ENCODE results near the gene TRIM2. TPM values are rescaled to one million over a fixed set of nuclear protein-coding genes. Genes with fewer than 3 reads are reported as not detected.
A peak's percentile ranks its signal among the peaks of the same experiment; 100 is the strongest.

Gene TRIM2
- total RNA-seq, 1 donor from 2014 or later = 51.8 TPM

GRCh38 chr4:153333874-153334273 is 129.6 kb downstream of the TRIM2 start:
- H3K36me3 Mint-ChIP-seq (ENCODE audit: low read depth, unreplicated experiment) = peaks cover 5% of the 10 kb centered on the region
- no peak overlapping the region for H3K27ac Mint-ChIP-seq (ENCODE audit: unreplicated experiment)
- Histone ChIP-seq H3K4me1 (ENCODE audit: insufficient read depth, low read length) (no peaks in the 10 kb centered on the region), H3K4me2 (ENCODE audit: low read length) (no peak overlapping the region), H3K27ac (ENCODE audit: low read depth, low read length) (no peak overlapping the region), H3K27me3 (ENCODE audit: insufficient read depth, low read length) (no peaks in the 10 kb centered on the region), H3K9me3 (ENCODE audit: insufficient read depth, low read depth, low read length) (no peaks in the 10 kb centered on the region), H2AFZ (ENCODE audit: low read depth, low read length) (no peak overlapping the region), H3K9ac (ENCODE audit: low read length) (no peak overlapping the region), H3K79me2 (ENCODE audit: insufficient read depth, low read length) (no peaks in the 10 kb centered on the region), H4K20me1 (ENCODE audit: insufficient read depth, low read length) (no peaks in the 10 kb centered on the region), H3K4me3 (ENCODE audit: insufficient read depth, low read depth, low read length) (no peak overlapping the region), H3K36me3 (ENCODE audit: insufficient read depth, low read length) (no peaks in the 10 kb centered on the region)
- no peaks in the 10 kb centered on the region for H3K9me3 Mint-ChIP-seq (ENCODE audit: unreplicated experiment)
- DNase-seq (ENCODE audit: low read depth) (no peak), FAIRE-seq (no peak)
- no peaks in the 10 kb centered on the region for H3K4me1 Mint-ChIP-seq (ENCODE audit: low read depth, unreplicated experiment)
- H3K4me3 Mint-ChIP-seq (ENCODE audit: unreplicated experiment) = no peak overlapping the region
- H3K27me3 Mint-ChIP-seq (ENCODE audit: low read depth, unreplicated experiment) = no peaks in the 10 kb centered on the region
- no peak for TF ChIP-seq CTCF (IDR thresholded peaks at IDR 0.05; ENCODE audit: insufficient read depth, low read depth, low read length)
- no peak for TF ChIP-seq EZH2 (IDR thresholded peaks at IDR 0.05; ENCODE audit: insufficient read depth, low read length)

GRCh38 chr4:153335665-153336064 is 131.4 kb downstream of the TRIM2 start:
- Histone ChIP-seq H3K9ac (ENCODE audit: low read length) (no peak overlapping the region), H3K4me3 (ENCODE audit: insufficient read depth, low read depth, low read length) (no peak overlapping the region), H4K20me1 (ENCODE audit: insufficient read depth, low read length) (no peaks in the 10 kb centered on the region), H3K27ac (ENCODE audit: low read depth, low read length) (no peak overlapping the region), H3K27me3 (ENCODE audit: insufficient read depth, low read length) (no peaks in the 10 kb centered on the region), H3K9me3 (ENCODE audit: insufficient read depth, low read depth, low read length) (no peaks in the 10 kb centered on the region), H3K79me2 (ENCODE audit: insufficient read depth, low read length) (no peaks in the 10 kb centered on the region), H3K4me2 (ENCODE audit: low read length) (peak overlapping the region; percentile 23), H3K4me1 (ENCODE audit: insufficient read depth, low read length) (no peaks in the 10 kb centered on the region), H2AFZ (ENCODE audit: low read depth, low read length) (no peak overlapping the region), H3K36me3 (ENCODE audit: insufficient read depth, low read length) (no peaks in the 10 kb centered on the region)
- no peaks in the 10 kb centered on the region for H3K27me3 Mint-ChIP-seq (ENCODE audit: low read depth, unreplicated experiment)
- no peak overlapping the region for H3K27ac Mint-ChIP-seq (ENCODE audit: unreplicated experiment)
- peaks cover 2% of the 10 kb centered on the region for H3K36me3 Mint-ChIP-seq (ENCODE audit: low read depth, unreplicated experiment)
- H3K9me3 Mint-ChIP-seq (ENCODE audit: unreplicated experiment) = no peaks in the 10 kb centered on the region
- no peak for TF ChIP-seq CTCF (IDR thresholded peaks at IDR 0.05; ENCODE audit: insufficient read depth, low read depth, low read length)
- no peak for TF ChIP-seq EZH2 (IDR thresholded peaks at IDR 0.05; ENCODE audit: insufficient read depth, low read length)
- no peak overlapping the region for H3K4me3 Mint-ChIP-seq (ENCODE audit: unreplicated experiment)
- no peaks in the 10 kb centered on the region for H3K4me1 Mint-ChIP-seq (ENCODE audit: low read depth, unreplicated experiment)
- peak; percentile 30 for DNase-seq (ENCODE audit: low read depth)
- no peak for FAIRE-seq

GRCh38 chr4:153337686-153338085 is 133.4 kb downstream of the TRIM2 start:
- no peaks in the 10 kb centered on the region for H4K20me1 ChIP-seq (ENCODE audit: insufficient read depth, low read length)
- TF ChIP-seq EZH2 (IDR thresholded peaks at IDR 0.05; ENCODE audit: insufficient read depth, low read length) (no peak), CTCF (IDR thresholded peaks at IDR 0.05; ENCODE audit: insufficient read depth, low read depth, low read length) (no peak)
- H3K4me3 ChIP-seq (ENCODE audit: insufficient read depth, low read depth, low read length) = no peak overlapping the region
- H3K27me3 ChIP-seq (ENCODE audit: insufficient read depth, low read length) = no peaks in the 10 kb centered on the region
- no peaks in the 10 kb centered on the region for H3K79me2 ChIP-seq (ENCODE audit: insufficient read depth, low read length)
- no peaks in the 10 kb centered on the region for H3K9me3 ChIP-seq (ENCODE audit: insufficient read depth, low read depth, low read length)
- no peaks in the 10 kb centered on the region for H3K9me3 Mint-ChIP-seq (ENCODE audit: unreplicated experiment)
- H3K27me3 Mint-ChIP-seq (ENCODE audit: low read depth, unreplicated experiment) = no peaks in the 10 kb centered on the region
- no peak overlapping the region for H3K4me2 ChIP-seq (ENCODE audit: low read length)
- H3K4me1 ChIP-seq (ENCODE audit: insufficient read depth, low read length) = peaks cover 7% of the 10 kb centered on the region
- H3K36me3 Mint-ChIP-seq (ENCODE audit: low read depth, unreplicated experiment) = no peaks in the 10 kb centered on the region
- no peak overlapping the region for H3K27ac Mint-ChIP-seq (ENCODE audit: unreplicated experiment)
- H3K4me1 Mint-ChIP-seq (ENCODE audit: low read depth, unreplicated experiment) = peaks cover 10% of the 10 kb centered on the region
- H3K9ac ChIP-seq (ENCODE audit: low read length) = no peak overlapping the region
- DNase-seq (ENCODE audit: low read depth) = no peak
- no peak overlapping the region for H2AFZ ChIP-seq (ENCODE audit: low read depth, low read length)
- FAIRE-seq = no peak
- H3K36me3 ChIP-seq (ENCODE audit: insufficient read depth, low read length) = no peaks in the 10 kb centered on the region
- no peak overlapping the region for H3K4me3 Mint-ChIP-seq (ENCODE audit: unreplicated experiment)
- no peak overlapping the region for H3K27ac ChIP-seq (ENCODE audit: low read depth, low read length)

All from astrocyte (in vitro differentiated cells and primary cell).